SU-DHL-6 (cell line): ENCODE results near the gene DACT1.

Experiments used
- H2AFZ ChIP-seq: fragments of 200-600 bp; sonication (generic); 2 replicates; pipeline ENCODE4 v1.6.1; 2014; ENCODE audit warnings: low read depth, mild to moderate bottlenecking, moderate library complexity, mixed read lengths, antibody characterized with exemption, low read length; ENCODE audit not compliant: severe bottlenecking
- H3F3A ChIP-seq: fragments of 200-600 bp; shearing (Covaris generic); 2 replicates; pipeline ENCODE4 v1.6.0; 2016; ENCODE audit warnings: antibody characterized with exemption, mild to moderate bottlenecking; ENCODE audit not compliant: insufficient read depth
- H3K27ac ChIP-seq: fragments of 200-600 bp; sonication (generic); 2 replicates; pipeline ENCODE4 v1.5.1; 2016; ENCODE audit warnings: low read depth, mild to moderate bottlenecking, low read length, moderate library complexity, mixed read lengths
- H3K27me3 ChIP-seq: fragments of 200-600 bp; sonication (generic), shearing (Covaris generic); 2 replicates; pipeline ENCODE4 v1.6.0; 2014; ENCODE audit warnings: mild to moderate bottlenecking, low read length
- H3K36me3 ChIP-seq: fragments of 200-600 bp; sonication (generic); 2 replicates; pipeline ENCODE4 v1.6.1; 2014; ENCODE audit warnings: mild to moderate bottlenecking, low read length, mixed read lengths
- H3K4me2 ChIP-seq: fragments of 300-600, 200-600 bp; shearing (Covaris generic), sonication (generic); 2 replicates; pipeline ENCODE4 v1.6.0; 2014; ENCODE audit warnings: low read length, low read depth, mild to moderate bottlenecking; ENCODE audit not compliant: poor library complexity, severe bottlenecking
- H3K4me3 ChIP-seq: fragments of 200-600 bp; sonication (generic); 2 replicates; pipeline ENCODE4 v1.5.1; 2014; ENCODE audit warnings: antibody characterized with exemption, low read length, mild to moderate bottlenecking, mixed read lengths; ENCODE audit not compliant: insufficient read depth, poor library complexity, severe bottlenecking
- H3K79me2 ChIP-seq: fragments of 200-600 bp; sonication (generic); 2 replicates; pipeline ENCODE4 v1.6.1; 2014; ENCODE audit warnings: mild to moderate bottlenecking, low read length, moderate library complexity; ENCODE audit not compliant: insufficient read depth
- H3K9ac ChIP-seq: fragments of 200-600 bp; sonication (generic); 2 replicates; pipeline ENCODE4 v1.7.0; 2014; ENCODE audit warnings: mild to moderate bottlenecking, low read length
- H3K9me2 ChIP-seq: fragments of 200-600 bp; sonication (generic); replicated peaks from 2 replicates; pipeline ENCODE4 v1.6.1; 2014; ENCODE audit warnings: low read length; ENCODE audit not compliant: insufficient read depth
- H3K9me3 ChIP-seq: fragments of 200-600 bp; sonication (generic); 2 replicates; pipeline ENCODE4 v1.6.1; 2014; ENCODE audit warnings: low read length, mixed read lengths; ENCODE audit not compliant: insufficient read depth
- H4K20me1 ChIP-seq: fragments of 200-600 bp; sonication (generic); 2 replicates; pipeline ENCODE4 v1.6.1; 2014; ENCODE audit warnings: low read depth, mild to moderate bottlenecking, antibody characterized with exemption, low read length, moderate library complexity, mixed read lengths
- EZH2phosphoT487 ChIP-seq: fragments of 200-600 bp; sonication (generic), shearing (Covaris generic); conservative IDR thresholded peaks from 2 replicates; pipeline ENCODE4 v1.6.1; 2018; ENCODE audit warnings: mild to moderate bottlenecking, antibody characterized with exemption, low read length, moderate library complexity, mixed read lengths
- TF ChIP-seq, protein P1 (sequence below): fragments of 200-600 bp; sonication (generic); IDR thresholded peaks from one replicate; pipeline ENCODE4 v1.5.1; 2017; ENCODE audit warnings: antibody characterized with exemption, mild to moderate bottlenecking, low read length, moderate library complexity; ENCODE audit not compliant: insufficient read depth, poor library complexity, severe bottlenecking

The DACT1 gene

DNA sequence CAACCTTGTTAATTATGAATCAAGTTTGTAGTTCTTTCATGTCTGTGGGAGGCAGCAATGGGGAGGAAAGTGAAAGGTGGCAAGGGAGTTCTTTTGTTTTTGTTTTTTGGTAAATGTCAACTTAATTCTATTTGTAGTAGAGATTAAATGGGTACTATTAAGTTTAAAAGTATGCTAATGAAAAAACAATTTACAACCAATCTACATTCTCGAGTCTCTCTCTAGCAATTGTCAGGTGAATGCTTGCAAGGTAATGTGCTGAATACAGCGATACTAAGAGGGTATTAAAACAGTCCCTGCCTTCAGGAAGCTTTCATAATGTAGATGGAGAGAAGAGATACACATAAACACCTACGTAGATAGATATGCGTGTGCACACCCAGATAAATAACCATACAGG is 1.6 kb upstream of the DACT1 start:
- Histone ChIP-seq H3K9me2 (no peaks in the 10 kb centered on the region), H3K79me2 (no peaks in the 10 kb centered on the region), H3F3A (0 out of 2 replicates have a peak, but pooled peaks cover 3% of the 10 kb centered on the region), H3K36me3 (no peaks in the 10 kb centered on the region), H4K20me1 (no peaks in the 10 kb centered on the region), H3K9ac (no peak overlapping the region), H3K27ac (no peak overlapping the region), H3K4me2 (no peak overlapping the region), H3K4me3 (no peak overlapping the region), H2AFZ (no peak overlapping the region), H3K27me3 (0 out of 2 replicates have a peak, but pooled peaks cover 2% of the 10 kb centered on the region), H3K9me3 (no peaks in the 10 kb centered on the region)
- TF ChIP-seq EZH2phosphoT487, result no peak
- TF ChIP-seq, protein P1, sequence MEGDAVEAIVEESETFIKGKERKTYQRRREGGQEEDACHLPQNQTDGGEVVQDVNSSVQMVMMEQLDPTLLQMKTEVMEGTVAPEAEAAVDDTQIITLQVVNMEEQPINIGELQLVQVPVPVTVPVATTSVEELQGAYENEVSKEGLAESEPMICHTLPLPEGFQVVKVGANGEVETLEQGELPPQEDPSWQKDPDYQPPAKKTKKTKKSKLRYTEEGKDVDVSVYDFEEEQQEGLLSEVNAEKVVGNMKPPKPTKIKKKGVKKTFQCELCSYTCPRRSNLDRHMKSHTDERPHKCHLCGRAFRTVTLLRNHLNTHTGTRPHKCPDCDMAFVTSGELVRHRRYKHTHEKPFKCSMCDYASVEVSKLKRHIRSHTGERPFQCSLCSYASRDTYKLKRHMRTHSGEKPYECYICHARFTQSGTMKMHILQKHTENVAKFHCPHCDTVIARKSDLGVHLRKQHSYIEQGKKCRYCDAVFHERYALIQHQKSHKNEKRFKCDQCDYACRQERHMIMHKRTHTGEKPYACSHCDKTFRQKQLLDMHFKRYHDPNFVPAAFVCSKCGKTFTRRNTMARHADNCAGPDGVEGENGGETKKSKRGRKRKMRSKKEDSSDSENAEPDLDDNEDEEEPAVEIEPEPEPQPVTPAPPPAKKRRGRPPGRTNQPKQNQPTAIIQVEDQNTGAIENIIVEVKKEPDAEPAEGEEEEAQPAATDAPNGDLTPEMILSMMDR, result no peak

DNA sequence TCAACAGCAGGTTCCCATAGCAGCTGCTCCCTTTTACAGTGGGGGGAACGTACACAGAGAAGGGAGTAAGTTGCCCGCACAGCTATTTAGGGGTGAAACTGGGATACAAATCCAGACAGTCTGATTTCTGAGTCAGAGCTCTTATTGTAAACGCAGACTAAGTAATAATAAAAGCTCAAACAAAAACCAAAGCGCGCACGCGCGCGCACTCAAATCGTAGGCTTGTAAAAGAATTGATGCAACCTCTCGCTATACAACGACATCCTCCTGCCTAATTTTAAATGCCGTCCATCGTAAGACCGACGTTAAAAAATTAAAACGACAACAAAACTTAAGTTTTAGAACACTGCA is 747 bp upstream of the DACT1 start:
- Histone ChIP-seq H3K9me3 (no peaks in the 10 kb centered on the region), H4K20me1 (no peaks in the 10 kb centered on the region), H2AFZ (peak overlapping the region; percentile 14), H3K4me2 (peak overlapping the region; percentile 66), H3K9me2 (no peaks in the 10 kb centered on the region), H3K79me2 (no peaks in the 10 kb centered on the region), H3K9ac (no peak overlapping the region), H3F3A (0 out of 2 replicates have a peak, but pooled peaks cover 3% of the 10 kb centered on the region), H3K4me3 (peak overlapping the region; percentile 54), H3K27ac (no peak overlapping the region), H3K36me3 (no peaks in the 10 kb centered on the region), H3K27me3 (0 out of 2 replicates have a peak, but pooled peaks cover 2% of the 10 kb centered on the region)
- TF ChIP-seq, protein P1, result no peak
- no peak for TF ChIP-seq EZH2phosphoT487

DNA sequence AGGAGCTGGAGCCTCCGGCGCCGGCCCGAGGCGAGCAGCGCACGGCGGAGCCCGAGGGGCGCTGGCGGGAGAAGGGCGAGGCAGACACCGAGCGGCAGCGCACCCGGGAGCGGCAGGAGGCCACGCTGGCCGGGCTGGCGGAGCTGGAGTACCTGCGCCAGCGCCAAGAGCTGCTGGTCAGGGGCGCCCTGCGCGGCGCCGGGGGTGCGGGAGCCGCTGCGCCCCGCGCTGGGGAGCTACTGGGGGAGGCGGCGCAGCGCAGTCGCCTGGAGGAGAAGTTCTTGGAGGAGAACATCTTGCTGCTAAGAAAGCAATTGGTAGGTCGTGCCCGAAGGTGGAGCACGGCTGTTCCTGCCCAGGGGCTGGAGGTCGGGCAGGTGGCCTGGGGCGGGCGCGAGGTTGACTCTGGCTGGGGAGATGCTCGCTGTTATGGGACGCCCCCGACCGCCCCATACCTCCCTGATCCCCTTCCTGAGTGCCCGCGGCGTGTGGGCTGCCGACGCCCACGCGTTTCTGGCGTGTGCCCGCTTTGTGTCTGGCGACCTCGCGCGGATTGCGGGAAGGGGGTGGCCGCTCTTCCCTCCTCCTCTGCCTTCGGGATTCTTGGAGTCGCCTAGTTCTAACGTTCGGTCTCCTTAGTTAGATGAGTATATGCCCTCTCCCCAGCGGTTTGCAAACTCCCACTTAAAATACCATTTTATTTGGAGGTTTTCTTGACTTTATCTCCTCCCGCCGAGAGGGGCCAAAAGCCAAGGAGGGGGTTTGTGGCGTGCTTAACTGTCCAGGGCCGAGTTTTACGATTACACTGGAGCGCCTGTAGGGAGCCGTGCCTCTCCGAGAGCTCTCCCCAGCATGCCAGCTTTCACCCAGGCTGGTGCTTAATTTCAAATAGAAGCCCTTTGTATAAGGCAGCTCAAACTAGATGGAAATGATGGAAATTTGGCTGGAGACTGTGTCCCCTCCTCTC is 752 bp downstream of the DACT1 start:
- Histone ChIP-seq H3K4me2 (peak overlapping the region; percentile 66), H3K79me2 (no peaks in the 10 kb centered on the region), H3F3A (0 out of 2 replicates have a peak, but pooled peaks cover 3% of the 10 kb centered on the region), H4K20me1 (no peaks in the 10 kb centered on the region), H2AFZ (peak overlapping the region; percentile 88), H3K27ac (no peak overlapping the region), H3K36me3 (no peaks in the 10 kb centered on the region), H3K27me3 (0 out of 2 replicates have a peak, but pooled peaks cover 2% of the 10 kb centered on the region), H3K9ac (peak overlapping the region; percentile 42), H3K9me2 (no peaks in the 10 kb centered on the region), H3K4me3 (peak overlapping the region; percentile 54), H3K9me3 (no peaks in the 10 kb centered on the region)
- TF ChIP-seq EZH2phosphoT487, result 0 out of 2 replicates have a peak, but pooled peaks have one; percentile 16
- TF ChIP-seq, protein P1, result no peak
